WTC11 (cell line): Measurements from ENCODE around the gene TANC1.

Source experiments
- CTCF ChIP-seq: fragments of 200-600 bp; IDR thresholded peaks from 2 replicates; pipeline ENCODE4 v1.8.0; 2022; ENCODE audit warnings: antibody characterized with exemption
- E2F5 ChIP-seq: sonication (generic); formaldehyde crosslinking; IDR thresholded peaks from 2 replicates; pipeline ENCODE4 v1.8.1; 2022; ENCODE audit warnings: mild to moderate bottlenecking, moderate library complexity, missing genetic modification reagents
- ESRRA ChIP-seq: sonication (generic); formaldehyde crosslinking; IDR thresholded peaks from 2 replicates; pipeline ENCODE4 v1.8.1; 2022; ENCODE audit warnings: mild to moderate bottlenecking, missing genetic modification reagents, borderline replicate concordance
- JUN ChIP-seq: sonication (generic); formaldehyde crosslinking; IDR thresholded peaks from 2 replicates; pipeline ENCODE4 v1.8.0; 2023; ENCODE audit warnings: mild to moderate bottlenecking, missing genetic modification reagents
- MAX ChIP-seq: sonication (generic); formaldehyde crosslinking; IDR thresholded peaks from 2 replicates; pipeline ENCODE4 v1.8.0; 2022; ENCODE audit warnings: mild to moderate bottlenecking, missing genetic modification reagents
- TEAD1 ChIP-seq: sonication (generic); formaldehyde crosslinking; IDR thresholded peaks from 2 replicates; pipeline ENCODE4 v1.8.0; 2022; ENCODE audit warnings: mild to moderate bottlenecking, missing genetic modification reagents

GRCh38 chr2:159151198-159152127 is 183.0 kb downstream of the TANC1 start:
- TF ChIP-seq MAX (CRISPR knock-in tag) (no peak), CTCF (no peak), JUN (no peak), E2F5 (CRISPR knock-in tag) (no peak), TEAD1 (CRISPR knock-in tag) (no peak), ESRRA (no peak)
